Epidermal melanocyte (primary cell): Measurements from ENCODE around the gene LHB.
A peak's percentile ranks its signal among the peaks of the same experiment; 100 is the strongest.

Source experiments
- DNase-seq: peaks from one replicate; pipeline ENCODE4 v3.0.0; 2011; ENCODE audit warnings: low spot score; ENCODE audit not compliant: insufficient read length

The LHB gene

DNA sequence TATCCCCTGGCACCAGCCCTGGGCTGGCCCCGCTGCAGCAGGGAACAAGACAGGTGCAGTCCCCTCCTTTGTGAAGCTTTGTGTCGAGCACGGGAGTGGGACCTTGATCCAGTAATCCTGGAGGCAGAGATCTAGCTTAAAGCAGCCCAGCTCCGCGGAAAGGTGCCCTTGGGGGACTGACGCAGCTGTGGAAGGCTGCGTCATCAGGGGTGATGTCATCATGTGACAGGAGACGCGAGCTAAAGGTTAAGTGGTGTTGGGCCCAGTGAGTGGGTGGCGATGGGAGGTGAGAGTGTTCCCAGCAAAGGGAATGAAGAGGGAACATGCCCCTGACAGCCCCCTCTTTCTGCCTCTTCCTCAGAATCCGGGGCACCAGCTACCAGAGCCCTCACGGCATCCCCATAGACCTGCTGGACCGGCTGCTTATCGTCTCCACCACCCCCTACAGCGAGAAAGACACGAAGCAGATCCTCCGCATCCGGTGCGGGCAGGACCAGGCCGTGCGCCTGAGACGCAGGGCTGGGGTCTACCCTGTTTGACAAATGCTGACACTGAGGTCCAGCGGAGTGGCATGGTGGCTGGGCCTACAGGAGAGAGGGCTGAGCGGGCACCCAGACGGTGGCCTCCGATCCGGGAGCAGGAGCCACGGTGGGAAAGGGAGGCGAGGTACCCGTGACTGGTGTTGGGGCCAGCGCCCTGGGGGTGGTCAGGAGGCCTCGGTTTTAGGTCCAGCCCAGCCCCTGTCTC is 2.6 kb downstream of the LHB start:
- no peak for DNase-seq

DNA sequence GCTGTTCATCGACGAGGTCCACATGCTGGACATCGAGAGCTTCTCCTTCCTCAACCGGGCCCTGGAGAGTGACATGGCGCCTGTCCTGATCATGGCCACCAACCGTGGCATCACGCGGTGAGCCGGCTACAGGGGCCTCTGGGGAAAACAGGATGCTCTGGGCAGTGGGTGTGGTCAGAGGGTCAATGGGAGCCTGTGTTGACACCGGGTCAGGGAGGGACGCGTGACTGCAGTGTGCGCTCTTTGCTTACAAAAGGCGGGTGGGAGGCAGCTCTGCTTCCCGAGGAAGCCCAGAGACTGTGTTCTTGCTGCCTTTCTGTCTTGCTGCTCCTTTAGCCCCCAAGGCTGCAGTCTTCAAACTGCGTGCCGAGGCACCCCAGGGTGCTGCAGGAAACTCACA is 5.7 kb downstream of the LHB start:
- DNase-seq: peak; percentile 40

DNA sequence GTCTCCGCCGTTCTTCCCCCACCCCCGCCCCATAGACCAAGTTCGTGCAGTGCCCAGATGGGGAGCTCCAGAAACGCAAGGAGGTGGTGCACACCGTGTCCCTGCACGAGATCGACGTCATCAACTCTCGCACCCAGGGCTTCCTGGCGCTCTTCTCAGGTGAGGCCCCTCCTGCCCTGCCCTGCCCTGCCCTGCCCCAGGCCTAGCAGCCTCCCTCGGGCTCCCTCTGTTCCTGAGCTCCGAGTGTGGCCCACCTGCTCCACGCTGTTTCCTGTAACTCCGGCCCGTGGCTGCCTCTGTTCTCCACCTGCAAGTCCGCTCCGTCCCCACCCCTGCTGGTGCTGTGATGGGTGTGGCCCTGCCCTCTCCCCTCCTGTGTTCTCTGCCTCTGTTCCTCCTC is 6.4 kb downstream of the LHB start:
- DNase-seq: no peak

DNA sequence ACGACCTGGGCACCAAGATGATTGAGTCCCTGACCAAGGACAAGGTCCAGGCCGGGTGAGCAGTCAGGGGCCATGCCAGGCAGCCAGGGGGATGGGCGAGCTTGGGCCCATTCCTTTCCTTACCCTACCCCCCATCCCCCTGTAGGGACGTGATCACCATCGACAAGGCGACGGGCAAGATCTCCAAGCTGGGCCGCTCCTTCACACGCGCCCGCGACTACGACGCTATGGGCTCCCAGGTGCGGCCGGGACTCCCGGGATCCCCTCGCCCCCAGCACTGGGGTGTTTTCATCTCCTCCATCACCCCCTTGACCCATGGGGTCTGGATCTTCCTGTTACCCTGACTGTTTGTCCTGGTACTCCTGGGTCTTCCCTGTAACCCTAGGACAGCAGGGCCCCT is 7.1 kb downstream of the LHB start:
- DNase-seq: no peak

- no peak for DNase-seq
Measured at GRCh38 chr19:49006905-49007304, 10.0 kb downstream of the LHB start.

- no peak for DNase-seq
Measured at GRCh38 chr19:49004964-49005614, 11.8 kb downstream of the LHB start.

DNA sequence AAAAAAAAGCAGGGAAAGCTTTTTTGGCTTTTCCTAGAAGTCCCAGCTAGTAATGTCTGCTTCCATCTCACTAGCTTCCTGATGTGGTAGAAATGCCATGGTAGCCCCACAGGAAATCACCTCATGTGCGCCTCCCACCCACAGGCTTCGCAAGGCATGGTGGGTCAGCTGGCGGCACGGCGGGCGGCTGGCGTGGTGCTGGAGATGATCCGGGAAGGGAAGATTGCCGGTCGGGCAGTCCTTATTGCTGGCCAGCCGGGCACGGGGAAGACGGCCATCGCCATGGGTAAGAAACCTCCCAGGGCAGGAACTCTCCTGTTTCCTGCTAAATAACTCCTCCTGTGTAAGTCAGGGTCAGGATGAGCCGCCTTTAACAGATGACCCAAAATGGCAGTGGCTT is 12.8 kb downstream of the LHB start:
- no peak for DNase-seq

GRCh38 chr19:48999481-49000325 is 17.2 kb downstream of the LHB start:
- DNase-seq: peak; percentile 50

DNA sequence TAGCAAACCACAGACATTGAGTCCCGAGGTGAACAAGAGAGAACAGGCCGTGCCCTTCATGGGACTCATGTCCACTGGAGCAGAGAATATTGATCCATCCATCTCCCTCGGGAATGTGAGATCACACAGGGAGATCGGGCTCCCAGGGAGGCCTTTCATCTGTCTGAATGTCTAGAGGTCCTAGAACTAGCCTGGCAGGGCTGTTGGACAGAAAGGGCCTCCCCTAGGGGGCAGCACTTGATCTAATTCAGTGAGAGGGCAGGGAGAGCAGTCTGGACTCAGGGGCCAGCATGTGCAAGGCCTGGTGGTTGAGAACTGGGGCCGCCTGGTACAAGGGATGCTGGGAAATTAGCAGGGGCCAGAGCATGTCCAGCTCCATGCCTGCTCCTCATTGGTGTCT is 18.9 kb downstream of the LHB start:
- no peak for DNase-seq

GRCh38 chr19:48994035-48994386 is 22.9 kb downstream of the LHB start:
- no peak for DNase-seq

GRCh38 chr19:48993175-48994034 is 23.5 kb downstream of the LHB start, which contains the start of the genes GYS1 and RUVBL2:
Gene GYS1, minus strand, starts transcription at chr19:48993309. Its CDS starts 197 bp downstream, at chr19:48993112.
Gene RUVBL2, plus strand, starts transcription at chr19:48993887. Its CDS starts 25 bp downstream, at chr19:48993912.
- DNase-seq: peak; percentile 95

DNA sequence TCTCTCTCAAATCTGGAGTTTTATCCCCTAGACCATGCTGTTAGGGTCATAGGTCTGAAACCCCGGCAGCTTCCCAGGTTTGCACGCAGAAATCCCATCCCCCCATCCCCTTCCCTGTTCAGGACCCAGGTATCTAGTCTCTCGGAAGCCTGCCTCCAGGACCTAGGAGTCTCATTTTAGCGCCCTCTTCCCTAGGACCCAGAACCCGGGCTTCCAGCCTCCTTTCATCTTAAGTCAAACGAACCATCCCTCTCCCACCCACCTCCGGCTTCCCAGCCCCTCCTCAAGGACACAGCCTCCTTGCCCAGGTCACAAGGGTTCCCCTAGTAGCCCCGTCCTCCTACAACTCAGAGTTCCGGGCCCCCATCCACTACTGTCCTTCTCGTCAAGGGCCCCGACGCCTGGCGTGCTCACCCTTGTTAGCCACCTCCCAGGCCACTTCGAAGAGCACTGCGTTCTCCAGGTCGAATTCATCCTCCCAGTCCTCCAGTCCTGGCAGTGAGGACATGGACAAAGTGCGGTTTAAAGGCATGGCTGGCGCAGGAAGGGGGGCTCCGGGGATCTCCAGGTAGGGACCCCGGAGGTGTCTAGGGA is 24.2 kb downstream of the LHB start:
- no peak for DNase-seq

DNA sequence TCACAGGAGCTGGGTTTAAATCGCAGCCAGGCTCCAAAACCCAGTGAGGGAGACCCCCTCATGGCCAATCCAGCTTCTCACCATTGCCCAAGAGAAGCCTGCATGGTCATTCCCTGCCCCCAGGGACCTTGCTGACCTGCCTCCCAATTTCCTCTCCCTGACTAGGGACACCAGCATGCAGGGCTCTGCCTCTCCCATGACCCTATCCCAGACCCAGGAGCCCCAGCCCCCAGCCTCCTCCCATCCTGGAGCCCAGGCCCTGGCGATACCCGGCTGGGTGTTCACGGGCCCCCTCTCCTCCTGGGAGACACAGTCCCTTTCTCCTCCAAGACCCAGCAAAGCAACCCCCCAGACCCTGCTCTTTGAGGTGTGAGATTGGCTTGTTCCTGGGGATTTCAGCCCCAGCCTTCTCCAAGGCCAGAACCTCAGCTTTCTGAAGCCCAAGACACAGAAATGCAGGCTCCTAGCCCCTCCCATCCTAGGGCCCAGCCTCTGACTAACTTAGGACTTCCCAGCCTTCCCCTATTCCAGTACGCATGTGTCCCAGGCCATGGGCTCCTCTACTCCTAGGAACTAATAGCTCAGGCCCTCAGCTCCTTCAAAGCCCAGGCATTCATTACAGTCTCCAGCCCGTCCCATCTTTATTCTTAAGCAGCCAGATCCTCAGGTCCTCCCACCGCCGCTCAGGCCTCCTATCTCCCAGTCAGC is 24.9 kb downstream of the LHB start:
- DNase-seq: peak; percentile 90

GRCh38 chr19:48991011-48991609 is 25.8 kb downstream of the LHB start:
- no peak for DNase-seq

- no peak for DNase-seq
Measured at GRCh38 chr19:48990400-48990799, 26.5 kb downstream of the LHB start.

GRCh38 chr19:48989701-48990291 is 27.1 kb downstream of the LHB start:
- DNase-seq: no peak

DNA sequence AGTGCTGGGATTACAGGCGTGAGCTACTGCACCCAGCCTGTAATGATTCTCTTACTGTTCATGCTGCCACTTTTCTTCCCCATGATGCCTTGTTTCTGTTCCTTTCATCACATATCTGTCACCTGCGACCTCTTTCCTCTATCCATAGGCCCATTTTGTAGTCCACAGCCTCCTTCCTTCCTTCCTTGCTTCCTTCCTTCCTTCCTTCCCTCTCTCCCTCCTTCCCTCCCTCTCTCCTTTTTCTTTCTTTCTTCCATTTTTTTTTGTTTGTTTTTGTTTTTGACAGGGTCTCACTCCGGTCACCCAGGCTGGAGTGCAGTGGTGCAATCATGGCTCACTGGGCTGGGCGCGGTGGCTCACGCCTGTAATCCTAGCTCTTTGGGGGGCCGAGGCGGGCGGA is 28.0 kb downstream of the LHB start:
- no peak for DNase-seq

GRCh38 chr19:48988286-48988685 is 28.6 kb downstream of the LHB start:
- no peak for DNase-seq

- no peak for DNase-seq
Measured at GRCh38 chr19:48987323-48987722, 29.6 kb downstream of the LHB start.
